Panc1 (cell line): Measurements from ENCODE around the gene SLC17A2. TPM values are rescaled to one million over a fixed set of nuclear protein-coding genes. Genes with fewer than 3 reads are reported as not detected.

ENCODE experiments used
- ATAC-seq: fragments of 200-7000 bp; cut with Tn5 transposase; 2 replicates; pipeline ENCODE4 v1.9.1; 2020; ENCODE audit warnings: mild to moderate bottlenecking, moderate library complexity
- BruUV-seq: library from RNA; stranded (reverse); fragments of 400-500 nt; replicated peaks from 2 replicates; lab custom pipeline; 2021; lab: Mats Ljungman, UMichigan
- CTCF ChIA-PET: fragments of 300-600 bp; sonication (Branson Sonifier 250); formaldehyde crosslinking; loops from one replicate; lab custom pipeline; 2022; ENCODE audit warnings: antibody characterized with exemption; lab: Charles Lee
- POLR2A ChIA-PET: fragments of 300-600 bp; sonication (Branson Sonifier 250); formaldehyde crosslinking; loops from one replicate; lab custom pipeline; 2022; ENCODE audit warnings: antibody characterized with exemption; lab: Charles Lee
- DNase-seq: peaks from one replicate; pipeline ENCODE4 v3.0.0-alpha.2; 2010; ENCODE audit warnings: low read depth, low spot score
- H3K27ac ChIP-seq: 2 replicates; pipeline ENCODE4 v1.5.1; 2011; ENCODE audit warnings: mild to moderate bottlenecking, low read length, inconsistent platforms
- H3K27me3 ChIP-seq: fragments of 200-500 bp; sonication (Bioruptor generic); 2 replicates; pipeline ENCODE4 v1.6.0; 2014; ENCODE audit warnings: low read length, inconsistent platforms; ENCODE audit not compliant: control insufficient read depth, insufficient read depth
- H3K36me3 ChIP-seq: fragments of 200-500 bp; sonication (Bioruptor generic); 2 replicates; pipeline ENCODE4 v1.5.1; 2014; ENCODE audit warnings: inconsistent platforms, mild to moderate bottlenecking, low read length, moderate library complexity; ENCODE audit not compliant: control insufficient read depth, insufficient read depth
- H3K4me1 ChIP-seq: 2 replicates; pipeline ENCODE4 v1.5.1; 2011; ENCODE audit warnings: inconsistent platforms, mild to moderate bottlenecking, low read length, moderate library complexity; ENCODE audit not compliant: control insufficient read depth, insufficient read depth
- H3K4me3 ChIP-seq, 2 experiments: 2 replicates each; pipeline ENCODE4 v1.5.1; 2011 to 2012; ENCODE audit warnings: low read depth in 2 of 2, low read length in 2 of 2, mild to moderate bottlenecking in 2 of 2, inconsistent platforms in 1 of 2, moderate library complexity in 1 of 2
- H3K9me3 ChIP-seq: fragments of 200-500 bp; sonication (Bioruptor generic); 2 replicates; pipeline ENCODE4 v1.5.1; 2014; ENCODE audit warnings: low read depth, mild to moderate bottlenecking, inconsistent platforms, low read length, moderate library complexity; ENCODE audit not compliant: control insufficient read depth, insufficient read depth
- POLR2AphosphoS5 ChIP-seq: IDR thresholded peaks from 2 replicates; pipeline ENCODE4 v1.6.1; 2012; ENCODE audit warnings: mild to moderate bottlenecking, low read depth, low read length, moderate library complexity
- SIN3A ChIP-seq: IDR thresholded peaks from 2 replicates; pipeline ENCODE4 v1.6.1; 2012; ENCODE audit warnings: low read depth, mild to moderate bottlenecking, low read length, moderate library complexity, borderline replicate concordance; ENCODE audit not compliant: insufficient read depth
- TCF7L2 ChIP-seq: IDR thresholded peaks from 2 replicates; pipeline ENCODE4 v1.6.1; 2011; ENCODE audit warnings: mild to moderate bottlenecking, low read depth, low read length, inconsistent platforms
- in situ Hi-C: cut with HindIII; loops from 2 replicates; pipeline ENCODE4 v1.10.0; 2016; ENCODE audit warnings: low sequenced_read_pairs, low pct_unique_long_range_greater_than_20kb
- intact Hi-C: fragments of 100-400 bp; cut with micrococcal nuclease; formaldehyde crosslinking; loops from one replicate; pipeline ENCODE4 v1.10.0; 2022; ENCODE audit not compliant: unreplicated experiment
- total RNA-seq: library from RNA; stranded (reverse); gene quantifications from one replicate; pipeline ENCODE4 v1.2.1, GENCODE V29; 2021; ENCODE audit not compliant: unreplicated experiment
- TF ChIP-seq, protein P1 (sequence below), 2 experiments: IDR thresholded peaks; 2 replicates each; pipeline ENCODE4 v1.6.1; 2011 to 2012; ENCODE audit warnings: low read depth in 2 of 2, control low read depth in 1 of 2, low read length in 1 of 2, mild to moderate bottlenecking in 1 of 2, moderate library complexity in 1 of 2; ENCODE audit not compliant: insufficient read depth in 1 of 2
- TF ChIP-seq, protein P2 (sequence below): fragments of 450-650 bp; IDR thresholded peaks from 2 replicates; pipeline ENCODE4 v1.5.1; 2017; ENCODE audit warnings: mild to moderate bottlenecking

Gene SLC17A2
- total RNA-seq, 1 experiment from 2014 or later, result not detected

- H3K9me3 ChIP-seq, result no peaks in the 10 kb centered on the region
- intact Hi-C loops, result no loop called here
- H3K4me3 ChIP-seq, result peak within 1 kb of the TSS; percentile 40 to 63
- DNase-seq (peak; percentile 33), ATAC-seq (peak; percentile 92)
- CTCF ChIA-PET, result interaction anchor here (1.3 kb wide), 1 partner anchor 244 kb away, joined by 3 read pairs; no protein-coding TSS in a partner anchor
- POLR2A ChIA-PET, result no interaction called here
- no peaks in the 10 kb centered on the region for H3K27me3 ChIP-seq
- H3K4me1 ChIP-seq, result peaks cover 12% of the 10 kb centered on the region; the same call in 1 of the 2 replicates
- peak within 1 kb of the TSS; percentile 82 for H3K27ac ChIP-seq
- BruUV-seq, result TSS peak; percentile 82
- TF ChIP-seq, protein P1, sequence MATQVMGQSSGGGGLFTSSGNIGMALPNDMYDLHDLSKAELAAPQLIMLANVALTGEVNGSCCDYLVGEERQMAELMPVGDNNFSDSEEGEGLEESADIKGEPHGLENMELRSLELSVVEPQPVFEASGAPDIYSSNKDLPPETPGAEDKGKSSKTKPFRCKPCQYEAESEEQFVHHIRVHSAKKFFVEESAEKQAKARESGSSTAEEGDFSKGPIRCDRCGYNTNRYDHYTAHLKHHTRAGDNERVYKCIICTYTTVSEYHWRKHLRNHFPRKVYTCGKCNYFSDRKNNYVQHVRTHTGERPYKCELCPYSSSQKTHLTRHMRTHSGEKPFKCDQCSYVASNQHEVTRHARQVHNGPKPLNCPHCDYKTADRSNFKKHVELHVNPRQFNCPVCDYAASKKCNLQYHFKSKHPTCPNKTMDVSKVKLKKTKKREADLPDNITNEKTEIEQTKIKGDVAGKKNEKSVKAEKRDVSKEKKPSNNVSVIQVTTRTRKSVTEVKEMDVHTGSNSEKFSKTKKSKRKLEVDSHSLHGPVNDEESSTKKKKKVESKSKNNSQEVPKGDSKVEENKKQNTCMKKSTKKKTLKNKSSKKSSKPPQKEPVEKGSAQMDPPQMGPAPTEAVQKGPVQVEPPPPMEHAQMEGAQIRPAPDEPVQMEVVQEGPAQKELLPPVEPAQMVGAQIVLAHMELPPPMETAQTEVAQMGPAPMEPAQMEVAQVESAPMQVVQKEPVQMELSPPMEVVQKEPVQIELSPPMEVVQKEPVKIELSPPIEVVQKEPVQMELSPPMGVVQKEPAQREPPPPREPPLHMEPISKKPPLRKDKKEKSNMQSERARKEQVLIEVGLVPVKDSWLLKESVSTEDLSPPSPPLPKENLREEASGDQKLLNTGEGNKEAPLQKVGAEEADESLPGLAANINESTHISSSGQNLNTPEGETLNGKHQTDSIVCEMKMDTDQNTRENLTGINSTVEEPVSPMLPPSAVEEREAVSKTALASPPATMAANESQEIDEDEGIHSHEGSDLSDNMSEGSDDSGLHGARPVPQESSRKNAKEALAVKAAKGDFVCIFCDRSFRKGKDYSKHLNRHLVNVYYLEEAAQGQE (IDR thresholded peaks at IDR 0.05; ENCODE audit: insufficient read depth in 1 of 2, low read depth in 2 of 2, low read length in 1 of 2), result no peak
- TF ChIP-seq TCF7L2 (no peak), POLR2AphosphoS5 (peak; percentile 55; the same call in 1 of the 2 replicates), SIN3A (no peak)
- TF ChIP-seq, protein P2, sequence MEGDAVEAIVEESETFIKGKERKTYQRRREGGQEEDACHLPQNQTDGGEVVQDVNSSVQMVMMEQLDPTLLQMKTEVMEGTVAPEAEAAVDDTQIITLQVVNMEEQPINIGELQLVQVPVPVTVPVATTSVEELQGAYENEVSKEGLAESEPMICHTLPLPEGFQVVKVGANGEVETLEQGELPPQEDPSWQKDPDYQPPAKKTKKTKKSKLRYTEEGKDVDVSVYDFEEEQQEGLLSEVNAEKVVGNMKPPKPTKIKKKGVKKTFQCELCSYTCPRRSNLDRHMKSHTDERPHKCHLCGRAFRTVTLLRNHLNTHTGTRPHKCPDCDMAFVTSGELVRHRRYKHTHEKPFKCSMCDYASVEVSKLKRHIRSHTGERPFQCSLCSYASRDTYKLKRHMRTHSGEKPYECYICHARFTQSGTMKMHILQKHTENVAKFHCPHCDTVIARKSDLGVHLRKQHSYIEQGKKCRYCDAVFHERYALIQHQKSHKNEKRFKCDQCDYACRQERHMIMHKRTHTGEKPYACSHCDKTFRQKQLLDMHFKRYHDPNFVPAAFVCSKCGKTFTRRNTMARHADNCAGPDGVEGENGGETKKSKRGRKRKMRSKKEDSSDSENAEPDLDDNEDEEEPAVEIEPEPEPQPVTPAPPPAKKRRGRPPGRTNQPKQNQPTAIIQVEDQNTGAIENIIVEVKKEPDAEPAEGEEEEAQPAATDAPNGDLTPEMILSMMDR, result no peak
- in situ Hi-C loops, result no loop called here
- no peaks in the 10 kb centered on the region; the same call in none of the 2 replicates for H3K36me3 ChIP-seq
Observed at GRCh38 chr6:25962149-25963127, 31.9 kb upstream of the SLC17A2 start, which contains the start of gene TRIM38. Gene TRIM38, plus strand, starts transcription at chr6:25962802. Its CDS starts 3,721 bp downstream, at chr6:25966523.

GRCh38 chr6:25961619-25962148 is 31.2 kb upstream of the SLC17A2 start:
- POLR2A ChIA-PET, result no interaction called here
- ATAC-seq, result no peak
- CTCF ChIA-PET, result no interaction called here
- Histone ChIP-seq H3K36me3 (no peaks in the 10 kb centered on the region; the same call in none of the 2 replicates), H3K27ac (peak overlapping the region; percentile 82), H3K9me3 (no peaks in the 10 kb centered on the region), H3K27me3 (no peaks in the 10 kb centered on the region), H3K4me1 (peaks cover 12% of the 10 kb centered on the region; the same call in 1 of the 2 replicates), H3K4me3 (peak overlapping the region in 1 of 2 experiments; percentile 63; a peak in 2 of 4 replicates)
- in situ Hi-C loops (no loop called here), intact Hi-C loops (no loop called here)
- no peak for TF ChIP-seq TCF7L2
- TF ChIP-seq SIN3A, result no peak
- TF ChIP-seq, protein P2, result no peak
- no peak for TF ChIP-seq POLR2AphosphoS5
- TF ChIP-seq, protein P1 (IDR thresholded peaks at IDR 0.05; ENCODE audit: insufficient read depth in 1 of 2, low read depth in 2 of 2, low read length in 1 of 2), result no peak
- no peak for DNase-seq
- no TSS peak for BruUV-seq
